ENCODE measurements around the gene STX4. TPM values are rescaled to one million over a fixed set of nuclear protein-coding genes. Genes with fewer than 3 reads are reported as not detected.

Gene STX4
- total and polyA plus RNA-seq, 4 donors: 52.8 to 121 (median 81.0) TPM

DNA sequence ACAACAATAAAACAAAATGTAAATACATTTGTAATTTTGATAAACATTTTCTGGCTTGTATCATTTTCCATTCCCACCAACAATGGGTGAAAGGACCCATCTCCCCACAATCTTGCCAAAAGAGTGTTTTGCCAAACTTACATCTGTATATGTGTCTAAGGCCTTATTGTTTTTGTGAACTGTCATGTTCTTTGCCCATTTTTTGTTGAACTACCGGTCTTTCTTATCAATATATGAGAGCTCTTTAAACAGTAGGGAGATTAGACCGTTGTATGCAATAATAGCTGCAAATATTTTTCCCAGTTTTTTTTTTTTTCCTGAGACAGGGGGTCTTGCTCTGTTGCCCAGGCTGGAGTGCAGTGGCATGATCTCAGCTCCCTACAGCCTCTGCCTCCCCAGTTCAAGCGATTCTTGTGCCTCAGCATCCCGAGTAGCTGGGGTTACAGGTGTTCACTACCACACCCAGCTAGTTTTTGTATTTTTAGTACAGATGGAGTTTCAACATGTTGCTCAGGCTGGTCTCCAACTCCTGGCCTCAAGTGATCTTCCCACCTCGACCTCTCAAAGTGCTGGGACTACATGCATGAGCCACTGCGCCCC is 9.6 kb upstream of the STX4 start:
- H3K27me3 ChIP-seq (ENCODE audit: control insufficient read depth in 1 of 2, insufficient read depth in 2 of 2, low read length in 1 of 2): no peaks in the 10 kb centered on the region
- no peaks in the 10 kb centered on the region for H3K4me1 ChIP-seq (ENCODE audit: control insufficient read depth in 1 of 2, insufficient read depth in 2 of 2, low read length in 2 of 2)
- no peaks in the 10 kb centered on the region for H3K9me3 ChIP-seq (ENCODE audit: control insufficient read depth, low read length)
- DNase-seq: no peak
- intact Hi-C loops (cut with DNase I): no loop called here
- no peak overlapping the region for H3K4me3 ChIP-seq (ENCODE audit: low read length in 2 of 2)
- no peak for ATAC-seq (ENCODE audit: low FRiP score)
- 66 to 70% methylated on average over 6 of the region's 6 CpGs for WGBS, 2 donors
- H3K27ac ChIP-seq (ENCODE audit: low read depth in 1 of 2, low read length in 2 of 2): no peak overlapping the region
- no peaks in the 10 kb centered on the region for H3K36me3 ChIP-seq (ENCODE audit: control insufficient read depth in 1 of 2, insufficient read depth in 2 of 2, low read length in 1 of 2)

DNA sequence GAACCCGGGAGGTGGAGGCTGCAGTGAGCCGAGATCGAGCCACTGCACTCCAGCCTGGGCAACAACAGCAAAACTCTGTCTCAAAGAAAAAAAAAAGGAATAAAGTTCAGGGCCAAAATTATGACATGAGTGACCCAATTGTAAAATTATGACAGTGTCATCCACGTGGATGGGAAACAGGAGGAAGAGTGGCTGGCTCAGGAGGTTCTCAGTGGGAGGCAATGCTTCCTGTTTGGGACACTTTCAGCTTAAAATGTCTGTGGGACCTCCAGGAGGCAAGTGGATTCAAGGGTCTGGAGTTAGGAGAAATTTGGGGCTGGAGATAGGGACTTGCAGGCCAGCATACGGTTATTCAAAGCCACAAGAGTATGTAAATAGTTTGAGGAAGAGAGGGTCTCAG is 8.0 kb upstream of the STX4 start:
- DNase-seq: no peak
- H3K36me3 ChIP-seq (ENCODE audit: control insufficient read depth in 1 of 2, insufficient read depth in 2 of 2, low read length in 1 of 2): no peaks in the 10 kb centered on the region
- ATAC-seq (ENCODE audit: low FRiP score): no peak
- no peaks in the 10 kb centered on the region for H3K27me3 ChIP-seq (ENCODE audit: control insufficient read depth in 1 of 2, insufficient read depth in 2 of 2, low read length in 1 of 2)
- no peak overlapping the region for H3K27ac ChIP-seq (ENCODE audit: low read depth in 1 of 2, low read length in 2 of 2)
- no peak overlapping the region for H3K4me3 ChIP-seq (ENCODE audit: low read length in 2 of 2)
- WGBS, 2 donors: 79 to 80% methylated on average over 5 of the region's 5 CpGs
- H3K4me1 ChIP-seq (ENCODE audit: control insufficient read depth in 1 of 2, insufficient read depth in 2 of 2, low read length in 2 of 2): no peaks in the 10 kb centered on the region
- no peaks in the 10 kb centered on the region for H3K9me3 ChIP-seq (ENCODE audit: control insufficient read depth, low read length)
- intact Hi-C loops (cut with DNase I): no loop called here

DNA sequence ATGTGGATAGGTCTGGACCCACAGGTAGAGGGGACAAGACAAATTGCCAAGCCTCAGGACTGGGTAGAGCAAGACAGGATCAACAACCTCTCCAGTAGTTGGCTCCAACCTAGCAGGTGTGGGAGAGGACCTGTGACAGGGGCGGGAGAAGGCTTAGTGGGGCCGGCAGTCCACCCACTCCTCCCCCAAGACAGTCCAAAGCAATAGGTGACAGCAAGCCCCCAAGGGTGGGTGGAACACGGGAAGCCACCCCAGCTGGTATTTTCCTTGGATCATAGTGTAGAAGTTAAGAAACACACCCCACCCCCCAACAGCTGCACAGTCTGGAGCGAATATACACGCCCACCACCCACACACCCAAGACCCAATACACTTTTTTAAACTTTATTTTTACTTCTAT is 4.1 kb upstream of the STX4 start:
- Histone ChIP-seq H3K36me3 (ENCODE audit: control insufficient read depth in 1 of 2, insufficient read depth in 2 of 2, low read length in 1 of 2) (no peaks in the 10 kb centered on the region), H3K4me1 (ENCODE audit: control insufficient read depth in 1 of 2, insufficient read depth in 2 of 2, low read length in 2 of 2) (peaks cover 0 to 1% of the 10 kb centered on the region in 2 donors), H3K4me3 (ENCODE audit: low read length in 2 of 2) (no peak overlapping the region), H3K27me3 (ENCODE audit: control insufficient read depth in 1 of 2, insufficient read depth in 2 of 2, low read length in 1 of 2) (no peaks in the 10 kb centered on the region), H3K9me3 (ENCODE audit: control insufficient read depth, low read length) (no peaks in the 10 kb centered on the region), H3K27ac (ENCODE audit: low read depth in 1 of 2, low read length in 2 of 2) (no peak overlapping the region)
- WGBS, 2 donors: 70 to 74% methylated on average over 5 of the region's 5 CpGs
- intact Hi-C loops (cut with DNase I): no loop called here
- ATAC-seq (ENCODE audit: low FRiP score) (no peak), DNase-seq (no peak)

DNA sequence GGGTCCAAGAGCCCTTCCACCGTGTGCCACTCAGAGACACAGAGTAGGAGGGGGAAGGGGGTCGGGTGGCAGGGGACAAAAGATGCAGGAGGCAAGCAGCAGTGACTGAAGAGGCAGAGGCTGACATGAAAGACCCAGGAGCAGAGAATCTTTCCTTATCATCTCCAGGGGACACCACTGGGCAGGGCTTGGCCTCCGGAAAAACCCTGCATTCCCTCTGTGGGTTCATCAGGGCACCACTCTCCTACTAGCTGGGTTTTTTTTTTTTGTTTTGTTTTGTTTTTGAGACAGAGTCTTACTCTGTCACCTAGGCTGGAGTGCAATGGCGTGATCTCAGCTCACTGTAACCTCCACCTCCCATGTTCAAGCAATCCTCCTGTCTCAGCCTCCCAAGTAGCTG is 2.1 kb upstream of the STX4 start:
- Histone ChIP-seq H3K4me3 (ENCODE audit: low read length in 2 of 2) (no peak overlapping the region), H3K4me1 (ENCODE audit: control insufficient read depth in 1 of 2, insufficient read depth in 2 of 2, low read length in 2 of 2) (peaks cover 0 to 1% of the 10 kb centered on the region in 2 donors), H3K27me3 (ENCODE audit: control insufficient read depth in 1 of 2, insufficient read depth in 2 of 2, low read length in 1 of 2) (no peaks in the 10 kb centered on the region), H3K9me3 (ENCODE audit: control insufficient read depth, low read length) (no peaks in the 10 kb centered on the region), H3K36me3 (ENCODE audit: control insufficient read depth in 1 of 2, insufficient read depth in 2 of 2, low read length in 1 of 2) (no peaks in the 10 kb centered on the region), H3K27ac (ENCODE audit: low read depth in 1 of 2, low read length in 2 of 2) (no peak overlapping the region)
- ATAC-seq (ENCODE audit: low FRiP score) (no peak), DNase-seq (no peak)
- intact Hi-C loops (cut with DNase I): loop anchor here in 1 of 2 donors (5.0 kb wide), 2 partner anchors 41 to 426 kb away; partner anchors contain the start of genes ARMC5, ZNF646 and ZNF668
- 82 to 86% methylated on average over 4 of the region's 4 CpGs for WGBS, 2 donors

DNA sequence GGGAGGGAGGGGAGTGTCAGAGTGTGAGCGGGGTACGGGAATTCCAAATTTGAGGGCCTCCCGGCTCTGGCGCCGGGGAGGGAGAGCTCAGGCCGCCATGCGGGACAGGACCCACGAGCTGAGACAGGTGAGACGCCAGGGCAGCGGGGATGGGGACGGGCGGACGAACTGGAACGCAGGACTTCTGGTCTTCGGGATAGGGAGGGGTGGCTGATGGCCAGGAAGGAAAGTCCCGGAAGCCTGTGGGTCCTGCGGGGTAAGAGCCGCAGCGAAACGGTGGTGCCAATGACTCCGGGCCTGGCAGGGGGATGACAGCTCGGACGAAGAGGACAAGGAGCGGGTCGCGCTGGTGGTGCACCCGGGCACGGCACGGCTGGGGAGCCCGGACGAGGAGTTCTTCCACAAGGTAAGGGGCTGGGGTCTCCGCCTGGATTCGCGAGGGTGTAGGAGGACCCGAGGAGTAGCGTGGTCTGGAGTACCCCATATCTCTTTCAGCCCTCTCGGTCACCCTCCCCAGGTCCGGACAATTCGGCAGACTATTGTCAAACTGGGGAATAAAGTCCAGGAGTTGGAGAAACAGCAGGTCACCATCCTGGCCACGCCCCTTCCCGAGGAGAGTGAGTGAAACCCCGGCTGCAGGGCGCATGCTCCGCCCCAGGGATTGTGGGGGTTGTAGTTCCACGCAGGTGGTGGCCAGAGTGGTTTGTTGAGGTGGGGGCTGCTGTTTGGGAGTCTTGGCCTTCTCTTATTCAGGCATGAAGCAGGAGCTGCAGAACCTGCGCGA is 543 bp downstream of the STX4 start:
- WGBS, 2 donors: 1% methylated on average over 47 of the region's 47 CpGs

DNA sequence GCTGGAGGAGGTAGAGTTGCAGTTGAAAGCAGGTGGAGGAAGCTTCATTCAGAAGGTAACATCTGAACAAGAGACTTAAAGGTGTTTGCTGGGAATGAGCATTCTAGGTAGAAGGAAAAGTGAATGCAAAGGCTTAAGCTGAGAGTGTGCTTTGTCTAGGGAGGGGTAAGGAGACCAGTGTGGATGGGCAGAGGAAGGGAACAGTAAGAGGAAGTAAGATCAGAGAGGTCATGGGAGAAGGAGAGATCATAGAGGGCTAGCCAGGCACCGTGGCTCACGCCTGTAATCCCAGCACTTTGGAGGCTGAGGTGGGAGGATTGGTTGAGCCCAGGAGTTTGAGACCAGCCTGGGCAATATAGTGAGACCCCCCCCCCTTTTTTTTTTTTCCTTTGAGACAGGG is 3.3 kb downstream of the STX4 start:
- Histone ChIP-seq H3K4me3 (ENCODE audit: low read length in 2 of 2) (no peak overlapping the region), H3K27ac (ENCODE audit: low read depth in 1 of 2, low read length in 2 of 2) (no peak overlapping the region), H3K36me3 (ENCODE audit: control insufficient read depth in 1 of 2, insufficient read depth in 2 of 2, low read length in 1 of 2) (peaks cover 2 to 11% of the 10 kb centered on the region in 2 donors), H3K9me3 (ENCODE audit: control insufficient read depth, low read length) (no peaks in the 10 kb centered on the region), H3K27me3 (ENCODE audit: control insufficient read depth in 1 of 2, insufficient read depth in 2 of 2, low read length in 1 of 2) (no peaks in the 10 kb centered on the region), H3K4me1 (ENCODE audit: control insufficient read depth in 1 of 2, insufficient read depth in 2 of 2, low read length in 2 of 2) (peaks cover 0 to 1% of the 10 kb centered on the region in 2 donors)
- 49 to 71% methylated on average over 2 of the region's 2 CpGs for WGBS, 2 donors
- intact Hi-C loops (cut with DNase I): loop anchor here in 1 of 2 donors (5.0 kb wide), 1 partner anchor 49 kb away; the partner anchor contains the start of gene HSD3B7
- ATAC-seq (ENCODE audit: low FRiP score) (no peak), DNase-seq (no peak)

More for the DNA sequence above, 543 bp downstream of the STX4 start:
- H3K27me3 ChIP-seq (ENCODE audit: control insufficient read depth in 1 of 2, insufficient read depth in 2 of 2, low read length in 1 of 2): no peaks in the 10 kb centered on the region
- H3K36me3 ChIP-seq (ENCODE audit: control insufficient read depth in 1 of 2, insufficient read depth in 2 of 2, low read length in 1 of 2): peaks cover 0 to 5% of the 10 kb centered on the region in 2 donors
- peak; percentile 90 for ATAC-seq (ENCODE audit: low FRiP score)
- peak; percentile 96 for DNase-seq
- intact Hi-C loops (cut with DNase I): loop anchor here (2.0 to 5.0 kb wide), 4 partner anchors 37 to 423 kb away; partner anchors contain the start of genes ARMC5 (in 1 of the 2), ZNF646 (in 1 of the 2) and ZNF668 (in 1 of the 2)
- peak overlapping the region in 1 of 2 donors; percentile 41 for H3K27ac ChIP-seq (ENCODE audit: low read depth in 1 of 2, low read length in 2 of 2)
- H3K4me3 ChIP-seq (ENCODE audit: low read length in 2 of 2): peak overlapping the region; percentile 76 to 89
- peaks cover 0 to 1% of the 10 kb centered on the region in 2 donors for H3K4me1 ChIP-seq (ENCODE audit: control insufficient read depth in 1 of 2, insufficient read depth in 2 of 2, low read length in 2 of 2)
- no peaks in the 10 kb centered on the region for H3K9me3 ChIP-seq (ENCODE audit: control insufficient read depth, low read length)

DNA sequence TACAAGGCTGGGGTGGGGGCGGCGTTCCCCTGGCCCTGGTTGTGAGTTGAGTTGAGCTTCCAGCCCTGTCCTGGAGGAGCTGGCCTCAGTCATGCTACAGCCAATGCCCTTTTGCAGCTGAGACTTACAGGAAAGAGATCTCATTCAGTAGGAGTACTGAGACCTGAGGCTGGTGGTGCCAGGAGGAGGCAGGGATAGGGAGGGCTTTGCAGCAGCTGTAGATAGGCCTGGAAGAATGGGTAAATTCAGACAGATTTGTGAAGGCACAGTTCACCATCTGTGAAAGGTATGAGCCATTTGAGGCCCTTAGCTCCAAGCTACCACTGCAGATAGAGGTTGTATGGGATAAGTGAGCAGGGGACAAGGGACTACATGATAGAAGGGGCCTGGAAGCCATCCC is 5.6 kb downstream of the STX4 start:
- H3K4me3 ChIP-seq (ENCODE audit: low read length in 2 of 2): no peak overlapping the region
- H3K36me3 ChIP-seq (ENCODE audit: control insufficient read depth in 1 of 2, insufficient read depth in 2 of 2, low read length in 1 of 2): peaks cover 2 to 11% of the 10 kb centered on the region in 2 donors
- no peak for DNase-seq
- H3K4me1 ChIP-seq (ENCODE audit: control insufficient read depth in 1 of 2, insufficient read depth in 2 of 2, low read length in 2 of 2): no peaks in the 10 kb centered on the region
- H3K27ac ChIP-seq (ENCODE audit: low read depth in 1 of 2, low read length in 2 of 2): no peak overlapping the region
- 98 to 100% methylated on average over 2 of the region's 2 CpGs for WGBS, 2 donors
- intact Hi-C loops (cut with DNase I): loop anchor here in 1 of 2 donors (5.0 kb wide), 1 partner anchor 52 kb away; the partner anchor contains the start of gene HSD3B7
- H3K27me3 ChIP-seq (ENCODE audit: control insufficient read depth in 1 of 2, insufficient read depth in 2 of 2, low read length in 1 of 2): no peaks in the 10 kb centered on the region
- ATAC-seq (ENCODE audit: low FRiP score): no peak
- H3K9me3 ChIP-seq (ENCODE audit: control insufficient read depth, low read length): no peaks in the 10 kb centered on the region

DNA sequence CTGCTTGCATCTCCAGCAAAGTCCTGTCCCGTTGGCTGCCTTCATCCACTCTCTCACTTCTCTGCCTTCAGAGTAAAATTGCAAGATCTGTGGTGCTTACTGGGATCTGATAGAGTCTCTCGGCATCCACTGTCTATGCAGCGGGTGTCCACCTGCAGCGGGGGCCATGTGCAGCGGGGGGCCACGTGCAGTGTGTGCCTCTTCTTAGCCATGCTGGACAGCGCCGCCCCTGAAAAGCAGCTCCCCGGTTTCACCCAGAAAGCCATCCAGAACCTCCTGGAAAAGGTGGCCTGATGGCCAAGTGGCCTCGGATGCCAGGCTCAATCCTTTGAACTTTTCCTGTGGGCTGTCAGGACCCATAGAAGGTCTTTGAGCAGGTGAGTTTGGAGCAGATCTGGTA is 9.5 kb downstream of the STX4 start:
- Histone ChIP-seq H3K36me3 (ENCODE audit: control insufficient read depth in 1 of 2, insufficient read depth in 2 of 2, low read length in 1 of 2) (peaks cover 2 to 11% of the 10 kb centered on the region in 2 donors), H3K27me3 (ENCODE audit: control insufficient read depth in 1 of 2, insufficient read depth in 2 of 2, low read length in 1 of 2) (no peaks in the 10 kb centered on the region), H3K4me1 (ENCODE audit: control insufficient read depth in 1 of 2, insufficient read depth in 2 of 2, low read length in 2 of 2) (no peaks in the 10 kb centered on the region), H3K27ac (ENCODE audit: low read depth in 1 of 2, low read length in 2 of 2) (no peak overlapping the region), H3K9me3 (ENCODE audit: control insufficient read depth, low read length) (no peaks in the 10 kb centered on the region), H3K4me3 (ENCODE audit: low read length in 2 of 2) (no peak overlapping the region)
- WGBS, 2 donors: 87 to 90% methylated on average over 10 of the region's 10 CpGs
- ATAC-seq (ENCODE audit: low FRiP score) (no peak), DNase-seq (no peak)
- intact Hi-C loops (cut with DNase I): no loop called here

Measured in aorta (tissue), 5 donors.